Measurements from ENCODE around the gene CNGA2. TPM values are rescaled to one million over a fixed set of nuclear protein-coding genes. Genes with fewer than 3 reads are reported as not detected.

Gene CNGA2
- total RNA-seq, 2 donors from 2014 or later = not detected

GRCh38 chrX:151738751-151739150 lies 4.2 kb downstream of the CNGA2 start:
- Histone ChIP-seq H3K36me3 (no peaks in the 10 kb centered on the region), H3K4me3 (no peak overlapping the region), H3K9me3 (no peaks in the 10 kb centered on the region), H3K9ac (ENCODE audit: low read depth in 2 of 2, low read length in 2 of 2) (no peak overlapping the region), H3K27me3 (no peaks in the 10 kb centered on the region), H3K27ac (no peak overlapping the region), H3K4me1 (no peaks in the 10 kb centered on the region)
- intact Hi-C loops (cut with DNase I) = no loop called here
- TF ChIP-seq CTCF (IDR thresholded peaks at IDR 0.05) = no peak
- no peak for DNase-seq

DNA sequence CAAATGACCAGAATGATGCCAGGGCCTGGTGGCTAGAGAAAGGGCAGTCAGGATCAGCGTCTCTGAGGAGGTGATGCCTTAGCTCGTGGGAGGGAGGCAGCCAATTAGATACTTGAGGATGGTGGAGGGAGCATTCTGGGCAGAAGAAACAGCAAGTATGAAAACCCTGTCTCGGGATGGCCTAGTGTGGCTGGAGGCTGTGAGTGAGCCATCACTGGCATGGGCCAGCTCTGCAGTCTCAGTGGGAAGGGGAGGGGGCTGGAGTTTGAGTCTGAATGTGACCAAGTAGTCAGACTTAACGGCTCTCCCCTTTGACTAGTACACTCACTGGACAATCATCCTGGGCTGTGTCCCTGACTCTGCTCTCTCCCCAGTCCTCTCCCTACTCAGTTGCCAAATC lies 7.1 kb downstream of the CNGA2 start:
- no peaks in the 10 kb centered on the region for H3K27me3 ChIP-seq
- H3K36me3 ChIP-seq = no peaks in the 10 kb centered on the region
- no peaks in the 10 kb centered on the region for H3K9me3 ChIP-seq
- no peak for DNase-seq
- no peak overlapping the region for H3K4me3 ChIP-seq
- TF ChIP-seq CTCF (IDR thresholded peaks at IDR 0.05) = no peak
- no peaks in the 10 kb centered on the region for H3K4me1 ChIP-seq
- H3K27ac ChIP-seq = no peak overlapping the region
- H3K9ac ChIP-seq (ENCODE audit: low read depth in 2 of 2, low read length in 2 of 2) = no peak overlapping the region
- intact Hi-C loops (cut with DNase I) = no loop called here

GRCh38 chrX:151742311-151742710 lies 7.8 kb downstream of the CNGA2 start:
- Histone ChIP-seq H3K4me3 (no peak overlapping the region), H3K9ac (ENCODE audit: low read depth in 2 of 2, low read length in 2 of 2) (no peak overlapping the region), H3K36me3 (no peaks in the 10 kb centered on the region), H3K9me3 (no peaks in the 10 kb centered on the region), H3K27me3 (no peaks in the 10 kb centered on the region), H3K4me1 (no peaks in the 10 kb centered on the region), H3K27ac (no peak overlapping the region)
- no peak for DNase-seq
- no peak for TF ChIP-seq CTCF (IDR thresholded peaks at IDR 0.05)
- intact Hi-C loops (cut with DNase I) = no loop called here

- Histone ChIP-seq H3K4me1 (no peaks in the 10 kb centered on the region), H3K9ac (ENCODE audit: low read depth in 2 of 2, low read length in 2 of 2) (no peak overlapping the region), H3K36me3 (no peaks in the 10 kb centered on the region), H3K9me3 (no peaks in the 10 kb centered on the region), H3K4me3 (no peak overlapping the region), H3K27ac (no peak overlapping the region), H3K27me3 (no peaks in the 10 kb centered on the region)
- no peak for DNase-seq
- intact Hi-C loops (cut with DNase I) = no loop called here
- no peak for TF ChIP-seq CTCF (IDR thresholded peaks at IDR 0.05)
Observed at GRCh38 chrX:151743651-151744470, 9.3 kb downstream of the CNGA2 start.

- Histone ChIP-seq H3K27me3 (no peaks in the 10 kb centered on the region), H3K4me3 (no peak overlapping the region), H3K9ac (ENCODE audit: low read depth in 2 of 2, low read length in 2 of 2) (no peak overlapping the region), H3K9me3 (no peaks in the 10 kb centered on the region), H3K36me3 (no peaks in the 10 kb centered on the region), H3K27ac (no peak overlapping the region), H3K4me1 (no peaks in the 10 kb centered on the region)
- no peak for DNase-seq
- intact Hi-C loops (cut with DNase I) = no loop called here
- no peak for TF ChIP-seq CTCF (IDR thresholded peaks at IDR 0.05)
Observed at GRCh38 chrX:151745651-151746050, 11.1 kb downstream of the CNGA2 start.
